Activated naive CD8-positive, alpha-beta T cell treated with anti-CD3 and anti-CD28 coated beads, Interleukin-2, amount 10 ng/mL, durations not matched to agents 7 days and 5 days (primary cell): ENCODE measurements around the gene TMEM95. TPM values are rescaled to one million over a fixed set of nuclear protein-coding genes. Genes with fewer than 3 reads are reported as not detected.
"Not testable (repeated sequence)": the region's sequence is repeated elsewhere in the genome, so short reads cannot be mapped to it uniquely, and the experiment has no call there.

Experiments
- ATAC-seq: fragments of 150-1000 bp; cut with Tn5 transposase; one replicate; pipeline ENCODE4 v1.10.0; 2021; ENCODE audit warnings: low read depth, moderate library complexity
- POLR2A ChIA-PET: fragments of 350-600 bp; sonication (Branson Sonifier 250); formaldehyde crosslinking; loops from one replicate; lab custom pipeline; 2021; ENCODE audit warnings: antibody characterized with exemption; lab: Charles Lee
- DNase-seq: peaks from one replicate; pipeline ENCODE4 v3.0.0; 2021
- H3K27ac Mint-ChIP-seq: one replicate; pipeline ENCODE4 v1.8.0; 2022; ENCODE audit warnings: mild to moderate bottlenecking, mixed read lengths
- H3K27me3 Mint-ChIP-seq: one replicate; pipeline ENCODE4 v1.8.0; 2022; ENCODE audit warnings: mild to moderate bottlenecking, moderate library complexity, mixed read lengths
- H3K36me3 Mint-ChIP-seq: one replicate; pipeline ENCODE4 v1.8.0; 2021; ENCODE audit warnings: mild to moderate bottlenecking, mixed read lengths
- H3K4me1 Mint-ChIP-seq: one replicate; pipeline ENCODE4 v1.8.0; 2021; ENCODE audit warnings: mixed read lengths
- H3K4me3 Mint-ChIP-seq: one replicate; pipeline ENCODE4 v1.8.0; 2022; ENCODE audit warnings: mild to moderate bottlenecking, moderate library complexity, mixed read lengths
- H3K9me3 Mint-ChIP-seq: one replicate; pipeline ENCODE4 v1.8.0; 2021; ENCODE audit warnings: mixed read lengths
- total RNA-seq, 2 experiments: library from RNA; stranded (reverse); gene quantifications; one replicate each; pipeline ENCODE4 v1.2.3, GENCODE V29; 2021

Gene TMEM95
- total RNA-seq, 2 experiments from 2014 or later, result not detected

DNA sequence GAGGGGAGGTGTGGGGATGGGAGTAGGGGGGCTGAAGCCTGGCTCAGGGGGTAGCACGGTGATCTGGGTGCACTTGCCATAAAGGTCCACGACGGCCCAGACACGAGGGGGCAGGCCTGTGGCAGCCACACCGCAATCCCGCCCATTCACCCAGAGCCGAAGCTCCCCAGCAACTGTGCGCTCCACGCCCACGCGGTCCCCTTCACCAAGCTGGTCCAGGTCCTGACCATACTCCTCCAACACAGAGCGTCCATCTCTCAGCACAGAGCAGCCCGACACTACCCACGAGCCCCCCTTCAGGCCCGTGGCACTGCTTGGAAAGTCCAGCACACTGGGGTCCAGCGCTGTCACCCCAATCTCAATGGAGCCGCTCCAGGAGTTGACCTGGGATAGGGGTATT lies 27.5 kb upstream of the TMEM95 start:
- peaks cover 22% of the 10 kb centered on the region for H3K4me1 Mint-ChIP-seq
- peaks cover 2% of the 10 kb centered on the region for H3K36me3 Mint-ChIP-seq
- DNase-seq, result no peak
- no peak overlapping the region for H3K27ac Mint-ChIP-seq
- H3K9me3 Mint-ChIP-seq, result no peaks in the 10 kb centered on the region
- ATAC-seq, result no peak
- H3K27me3 Mint-ChIP-seq, result no peaks in the 10 kb centered on the region
- POLR2A ChIA-PET, result interaction anchor here (1.2 to 4.5 kb wide), 3 partner anchors 10 to 24 kb away, joined by 3 to 33 read pairs (median 4); partner anchors contain the start of gene ACAP1
- H3K4me3 Mint-ChIP-seq, result no peak overlapping the region

DNA sequence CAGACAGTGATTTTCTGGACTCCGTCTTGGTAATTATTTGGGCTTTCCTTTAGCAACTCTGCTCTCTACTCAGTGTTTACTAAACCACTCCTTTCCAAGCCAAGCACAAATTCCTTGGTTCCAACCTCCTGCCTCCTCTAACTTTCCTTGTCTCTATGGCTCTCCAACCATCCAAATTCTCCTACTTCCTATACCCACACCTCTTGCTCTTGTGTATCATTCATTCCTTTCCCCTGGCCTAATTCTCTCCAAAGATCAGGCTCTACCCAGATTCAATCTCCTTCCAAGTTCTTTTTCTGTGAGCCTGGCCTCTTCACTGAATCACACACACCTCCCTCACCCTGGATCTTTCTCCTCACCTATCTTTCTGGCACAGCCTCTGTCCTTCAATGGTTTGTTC lies 26.9 kb upstream of the TMEM95 start:
- peaks cover 2% of the 10 kb centered on the region for H3K36me3 Mint-ChIP-seq
- H3K4me3 Mint-ChIP-seq, result peak overlapping the region; percentile 88
- no peaks in the 10 kb centered on the region for H3K9me3 Mint-ChIP-seq
- DNase-seq (no peak), ATAC-seq (no peak)
- no peaks in the 10 kb centered on the region for H3K27me3 Mint-ChIP-seq
- H3K4me1 Mint-ChIP-seq, result peaks cover 25% of the 10 kb centered on the region
- peak overlapping the region; percentile 82 for H3K27ac Mint-ChIP-seq
- POLR2A ChIA-PET, result interaction anchor here (1.2 to 4.5 kb wide), 5 partner anchors 9 to 23 kb away, joined by 4 to 33 read pairs (median 22); partner anchors contain the start of genes ACAP1 and GPS2

DNA sequence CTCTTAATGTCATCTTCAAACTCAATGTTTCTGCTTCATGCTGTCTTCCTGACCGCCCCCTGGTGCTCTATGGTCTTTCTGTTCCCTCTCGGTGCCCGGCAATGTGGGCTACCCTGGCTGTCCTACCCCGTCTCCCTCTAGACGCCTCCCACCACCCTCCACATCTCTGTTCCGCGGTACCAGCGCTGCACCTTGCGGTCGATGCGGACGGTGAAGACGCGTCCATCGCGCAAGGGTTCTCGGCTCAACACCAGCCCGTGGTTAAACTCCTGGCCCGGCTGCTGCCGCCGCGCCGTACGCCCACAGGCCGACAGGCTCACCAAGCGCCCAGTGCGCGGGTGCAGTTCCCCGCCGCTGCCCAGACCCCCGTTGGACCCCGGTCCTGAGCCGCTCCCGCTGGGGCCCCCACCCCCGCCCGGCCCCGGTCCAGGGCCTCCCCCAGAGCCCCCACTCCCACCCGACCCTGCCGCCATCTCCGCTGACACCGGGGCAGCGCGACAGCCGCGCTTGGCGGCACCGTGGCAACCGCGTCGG lies 26.0 kb upstream of the TMEM95 start, which contains the start of gene NEURL4:
TSS of gene NEURL4 (minus strand) at position 496 of the 534 bp plus-strand sequence. CDS start at position 473, 23 bp downstream.
- Mint-ChIP-seq H3K27ac (peak within 1 kb of the TSS; percentile 93), H3K27me3 (no peaks in the 10 kb centered on the region), H3K9me3 (no peaks in the 10 kb centered on the region), H3K4me3 (peak within 1 kb of the TSS; percentile 88), H3K4me1 (peaks cover 30% of the 10 kb centered on the region), H3K36me3 (peaks cover 2% of the 10 kb centered on the region)
- ATAC-seq (peak; percentile 7), DNase-seq (no peak)
- POLR2A ChIA-PET, result interaction anchor here (0.6 to 4.5 kb wide), 18 partner anchors 8 to 720 kb away, joined by 3 to 33 read pairs (median 6); partner anchors contain the start of genes ACAP1, GPS2, MPDU1 and PHF23

DNA sequence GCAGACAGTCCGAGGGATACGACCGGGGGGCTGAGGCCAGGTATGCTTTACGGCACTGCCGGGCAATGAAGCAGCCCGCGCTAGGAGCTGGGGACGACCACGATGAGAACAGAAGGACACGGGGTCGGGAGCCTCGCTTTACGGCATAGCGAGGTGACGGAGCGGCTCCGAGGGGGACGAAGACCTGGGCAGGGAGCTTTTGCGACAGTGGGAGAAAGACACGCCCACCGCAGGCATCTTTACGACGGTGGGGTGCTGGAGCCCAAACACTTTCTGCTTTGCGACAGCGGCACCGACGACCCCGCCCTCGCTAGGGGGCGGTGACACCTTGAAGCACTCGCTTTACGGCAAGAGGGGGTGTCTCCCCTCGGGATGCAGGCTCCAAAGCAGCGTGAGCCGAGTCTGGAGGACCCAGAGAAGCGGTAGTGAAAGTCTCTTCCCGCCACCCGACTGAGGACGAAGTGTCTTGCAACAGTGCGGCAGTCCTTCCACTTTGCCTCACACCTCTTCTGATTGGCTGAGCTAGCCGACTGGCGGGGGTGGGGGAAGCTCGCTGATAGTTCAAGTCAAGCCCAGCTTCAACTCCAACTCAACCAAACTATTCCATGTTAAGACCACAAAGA lies 25.5 kb upstream of the TMEM95 start:
- ATAC-seq (peak; percentile 59), DNase-seq (peak; percentile 94)
- H3K4me3 Mint-ChIP-seq, result peak overlapping the region; percentile 88
- POLR2A ChIA-PET, result interaction anchor here (0.6 to 4.5 kb wide), 20 partner anchors 8 to 719 kb away, joined by 3 to 33 read pairs (median 5); partner anchors contain the start of genes ACAP1, GPS2, MPDU1 and PHF23
- no peaks in the 10 kb centered on the region for H3K9me3 Mint-ChIP-seq
- peak overlapping the region; percentile 93 for H3K27ac Mint-ChIP-seq
- peaks cover 26% of the 10 kb centered on the region for H3K4me1 Mint-ChIP-seq
- H3K36me3 Mint-ChIP-seq, result peaks cover 2% of the 10 kb centered on the region
- H3K27me3 Mint-ChIP-seq, result no peaks in the 10 kb centered on the region

DNA sequence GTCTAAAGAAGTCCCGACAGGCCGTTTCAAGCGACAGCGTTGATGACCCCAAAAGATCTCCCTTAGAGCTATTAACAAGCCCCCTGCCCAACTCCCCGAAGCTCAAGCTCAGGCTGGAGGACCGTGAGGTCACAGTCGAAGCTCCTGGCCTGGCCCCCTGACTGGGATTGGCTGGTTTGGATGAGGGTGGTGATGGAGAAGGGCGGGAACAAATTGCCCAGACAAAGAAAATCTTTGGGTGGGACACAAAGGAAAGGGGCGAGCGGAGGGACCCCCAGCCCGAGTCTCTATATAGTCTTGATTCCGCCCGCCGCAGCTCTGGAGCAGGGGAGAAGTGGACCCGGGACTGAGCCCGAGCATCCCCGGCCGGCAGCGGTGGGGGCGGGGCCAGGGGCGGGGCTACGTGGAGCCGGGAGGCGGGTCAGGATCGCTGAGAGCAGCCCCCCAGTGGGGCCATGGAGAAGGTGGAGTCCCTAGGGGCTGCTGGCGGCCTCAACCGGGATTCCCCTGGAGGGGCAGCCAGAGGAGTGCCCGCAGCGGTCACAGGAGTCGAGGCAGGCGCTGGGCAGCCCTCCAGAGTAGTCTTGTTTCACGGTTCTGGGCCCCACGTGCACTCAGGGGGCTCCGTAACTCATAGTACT lies 24.8 kb upstream of the TMEM95 start:
- POLR2A ChIA-PET, result interaction anchor here (0.6 to 4.5 kb wide), 19 partner anchors 7 to 356 kb away, joined by 3 to 33 read pairs (median 5); partner anchors contain the start of genes ACAP1, GPS2, MPDU1 and PHF23

DNA sequence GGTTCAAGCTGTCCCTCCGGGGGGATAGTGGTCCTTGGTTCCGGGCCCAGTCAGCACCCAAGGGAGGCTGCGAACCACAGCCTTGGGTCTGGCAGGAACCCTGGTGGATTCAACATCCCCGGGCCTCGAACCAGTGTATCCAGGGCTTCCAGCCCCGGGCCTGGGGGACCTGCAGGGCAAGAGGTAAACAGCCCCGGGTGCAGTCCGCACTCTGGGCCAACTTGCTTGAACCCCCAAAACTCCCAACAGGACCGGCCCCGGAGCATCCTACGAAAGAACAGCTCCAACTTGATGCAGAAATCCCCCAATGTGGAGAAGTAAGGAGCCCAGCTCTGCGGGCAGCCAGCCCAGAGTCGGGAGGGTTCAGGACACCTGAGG lies 24.3 kb upstream of the TMEM95 start:
- Mint-ChIP-seq H3K27ac (peak overlapping the region; percentile 21), H3K4me3 (peak overlapping the region; percentile 88), H3K36me3 (peaks cover 5% of the 10 kb centered on the region), H3K9me3 (no peaks in the 10 kb centered on the region), H3K27me3 (no peaks in the 10 kb centered on the region), H3K4me1 (peaks cover 31% of the 10 kb centered on the region)
- DNase-seq (no peak), ATAC-seq (no peak)
- POLR2A ChIA-PET, result interaction anchor here (1.1 to 3.5 kb wide), 5 partner anchors 10 to 356 kb away, joined by 3 to 29 read pairs (median 10); partner anchors contain the start of gene GPS2

More for the DNA sequence above, 24.8 kb upstream of the TMEM95 start:
- Mint-ChIP-seq H3K36me3 (peaks cover 2% of the 10 kb centered on the region), H3K27me3 (no peaks in the 10 kb centered on the region), H3K4me1 (peaks cover 26% of the 10 kb centered on the region), H3K9me3 (no peaks in the 10 kb centered on the region), H3K4me3 (peak overlapping the region; percentile 88), H3K27ac (peak overlapping the region; percentile 93)
- ATAC-seq, result peak; percentile 76
- peak; percentile 85 for DNase-seq

DNA sequence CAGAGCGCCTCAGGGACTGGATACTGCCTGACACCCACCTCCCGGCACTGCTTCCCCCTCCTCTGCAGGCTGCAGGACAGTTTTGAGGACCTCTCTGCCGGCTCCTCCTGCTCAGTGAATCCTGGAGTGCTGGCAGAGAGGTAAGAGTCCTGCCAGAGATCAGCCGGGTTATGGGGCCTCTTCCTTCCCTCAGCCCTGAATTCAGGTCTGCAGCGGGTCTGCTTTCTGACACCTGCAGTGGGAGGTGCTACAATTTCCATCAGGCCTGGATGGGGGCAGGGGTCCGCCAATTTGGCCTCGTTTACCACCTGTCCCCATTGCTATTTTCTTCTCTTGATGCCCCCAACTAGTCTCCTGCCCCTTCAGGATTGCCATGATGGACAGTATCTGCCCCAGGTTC lies 22.8 kb upstream of the TMEM95 start:
- no peak for ATAC-seq
- no peaks in the 10 kb centered on the region for H3K27me3 Mint-ChIP-seq
- no peaks in the 10 kb centered on the region for H3K9me3 Mint-ChIP-seq
- POLR2A ChIA-PET, result no interaction called here
- no peak for DNase-seq
- H3K27ac Mint-ChIP-seq, result peak overlapping the region; percentile 91
- H3K4me3 Mint-ChIP-seq, result peak overlapping the region; percentile 71
- H3K36me3 Mint-ChIP-seq, result peaks cover 7% of the 10 kb centered on the region
- H3K4me1 Mint-ChIP-seq, result peaks cover 36% of the 10 kb centered on the region

DNA sequence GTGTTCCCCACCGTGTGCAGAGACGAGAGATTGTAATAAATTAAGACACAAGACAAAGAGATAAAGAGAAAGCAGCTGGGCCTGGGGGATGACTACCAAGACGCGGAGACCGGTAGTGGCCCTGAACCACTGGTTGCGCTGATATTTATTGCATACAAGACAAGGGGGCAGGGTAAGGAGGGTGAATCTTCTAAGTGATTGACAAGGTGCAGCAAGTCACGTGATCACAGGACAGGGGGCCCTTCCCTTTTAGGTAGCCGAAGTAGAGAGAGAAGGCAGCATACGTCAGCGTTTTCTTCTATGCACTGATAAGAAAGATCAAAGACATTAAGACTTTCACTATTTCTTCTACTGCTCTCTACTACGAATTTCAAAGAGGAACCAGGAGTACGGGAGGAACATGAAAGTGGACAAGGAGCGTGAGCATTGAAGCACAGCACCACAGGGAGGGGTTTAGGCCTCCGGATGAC lies 22.3 kb upstream of the TMEM95 start:
- DNase-seq, result peak; percentile 55
- H3K4me1 Mint-ChIP-seq, result peaks cover 40% of the 10 kb centered on the region
- peak overlapping the region; percentile 71 for H3K4me3 Mint-ChIP-seq
- ATAC-seq, POLR2A ChIA-PET, H3K27me3 Mint-ChIP-seq, H3K9me3 Mint-ChIP-seq: not testable (repeated sequence)
- H3K27ac Mint-ChIP-seq, result peak overlapping the region; percentile 91
- H3K36me3 Mint-ChIP-seq, result peaks cover 12% of the 10 kb centered on the region

DNA sequence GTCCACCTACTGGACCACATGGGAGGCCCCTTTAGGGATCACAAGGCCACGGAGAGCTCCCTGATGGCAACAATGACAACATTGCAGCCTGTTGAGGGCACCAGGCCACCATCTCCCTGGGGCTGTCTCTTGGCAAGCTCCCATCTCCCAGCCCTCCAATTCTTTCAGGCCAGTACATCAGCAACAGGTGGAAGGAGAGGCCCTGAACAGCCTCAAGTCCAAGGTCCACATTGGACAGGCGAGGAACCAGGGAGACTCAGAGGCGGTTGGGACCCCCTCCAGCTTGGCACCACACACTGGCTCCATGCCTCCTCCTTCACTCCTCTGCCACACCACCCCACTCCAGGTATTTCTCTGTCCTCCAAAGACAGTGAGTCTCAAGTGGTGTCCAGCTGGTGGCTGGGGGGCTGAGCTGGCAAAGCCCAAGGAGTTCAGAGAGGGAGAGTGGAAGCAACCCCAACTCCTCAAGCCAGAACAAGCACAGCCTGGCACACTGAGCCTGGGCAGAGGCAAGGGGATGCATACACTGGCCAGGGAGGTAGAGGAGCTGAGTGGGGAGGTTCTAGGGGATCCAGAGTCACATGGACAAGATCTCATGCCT lies 19.9 kb upstream of the TMEM95 start:
- POLR2A ChIA-PET, result interaction anchor here (1.1 to 5.9 kb wide), 10 partner anchors 7 to 352 kb away, joined by 3 to 112 read pairs (median 20); partner anchors contain the start of genes GPS2, NEURL4, POLR2A and TP53
- ATAC-seq (no peak), DNase-seq (no peak)
- H3K27me3 Mint-ChIP-seq, result no peaks in the 10 kb centered on the region
- peak overlapping the region; percentile 96 for H3K27ac Mint-ChIP-seq
- peaks cover 20% of the 10 kb centered on the region for H3K36me3 Mint-ChIP-seq
- H3K9me3 Mint-ChIP-seq, result no peaks in the 10 kb centered on the region
- peaks cover 40% of the 10 kb centered on the region for H3K4me1 Mint-ChIP-seq
- peak overlapping the region; percentile 97 for H3K4me3 Mint-ChIP-seq

DNA sequence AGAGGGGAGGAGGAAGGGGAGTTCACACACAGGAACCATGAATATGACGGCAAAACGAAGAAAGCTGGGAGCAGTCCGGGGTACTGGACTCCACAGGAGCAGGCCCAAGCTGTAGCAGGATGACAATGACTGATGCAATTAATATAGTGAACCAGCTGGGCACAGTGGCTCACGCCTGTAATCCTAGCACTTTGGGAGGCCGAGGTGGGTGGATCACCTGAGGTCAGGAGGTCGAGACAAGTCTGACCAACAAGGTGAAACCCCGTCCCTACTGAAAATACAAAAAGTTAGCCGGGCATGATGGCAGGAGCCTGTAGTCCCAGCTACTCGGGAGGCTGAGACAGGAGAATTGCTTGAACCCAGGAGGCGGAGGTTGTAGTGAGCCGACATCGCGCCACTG lies 19.2 kb upstream of the TMEM95 start:
- H3K27me3 Mint-ChIP-seq, DNase-seq, H3K9me3 Mint-ChIP-seq, ATAC-seq: not testable (repeated sequence)
- Mint-ChIP-seq H3K27ac (peak overlapping the region; percentile 96), H3K36me3 (peaks cover 22% of the 10 kb centered on the region), H3K4me3 (peak overlapping the region; percentile 97), H3K4me1 (peaks cover 42% of the 10 kb centered on the region)
- POLR2A ChIA-PET, result interaction anchor here (0.6 to 5.9 kb wide), 30 partner anchors 8 to 351 kb away, joined by 3 to 112 read pairs (median 5); partner anchors contain the start of genes ACADVL, CTDNEP1, DLG4 and DVL2

DNA sequence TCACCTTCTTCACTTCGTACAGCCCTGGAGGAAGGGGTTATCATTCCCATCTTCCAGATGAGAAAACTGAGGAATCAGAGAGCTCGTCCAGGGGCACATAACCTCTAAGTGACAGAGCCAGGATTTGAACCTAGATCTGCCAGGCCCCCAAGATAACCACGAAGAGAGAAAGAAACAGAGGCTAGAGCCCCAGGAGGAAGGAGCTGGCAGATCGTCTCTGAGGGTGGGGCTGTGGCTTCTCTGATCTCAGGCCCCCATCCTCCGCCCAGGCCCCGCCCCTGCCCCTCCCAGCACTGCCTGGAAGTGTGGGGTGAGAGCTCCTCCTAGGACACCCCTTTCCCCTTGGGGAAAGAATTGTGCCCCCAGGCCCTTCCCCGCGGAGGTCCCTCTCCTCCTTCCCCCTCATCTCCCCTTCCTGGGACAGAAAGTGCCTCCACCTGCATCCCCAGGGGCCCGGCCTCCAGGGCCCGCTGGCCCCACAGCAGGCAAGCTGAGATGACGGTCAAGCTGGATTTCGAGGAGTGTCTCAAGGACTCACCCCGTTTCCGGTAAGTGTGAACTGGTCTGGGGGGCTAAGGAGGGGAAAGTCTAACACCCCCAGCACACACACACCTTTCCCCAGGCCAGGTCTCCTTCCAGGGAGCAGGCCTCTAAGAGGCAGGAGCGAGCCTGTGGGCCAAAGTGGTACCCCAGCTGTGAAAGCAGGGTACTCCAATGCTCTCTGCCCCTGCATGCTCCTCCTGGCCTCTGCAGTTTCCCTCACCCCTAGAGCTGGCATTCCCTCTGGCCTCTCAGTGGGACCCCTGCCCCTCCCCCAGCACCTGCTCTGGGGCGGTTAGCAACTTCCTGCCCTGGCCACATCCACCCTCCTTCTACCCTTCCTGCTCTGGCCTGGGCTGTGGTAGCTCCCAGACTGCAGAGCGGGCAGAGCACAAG lies 18.4 kb upstream of the TMEM95 start, which contains the start of gene ACAP1:
TSS of gene ACAP1 (plus strand) at position 290 of the 936 bp plus-strand sequence. CDS start at position 496, 206 bp downstream.
- no peaks in the 10 kb centered on the region for H3K9me3 Mint-ChIP-seq
- no peaks in the 10 kb centered on the region for H3K27me3 Mint-ChIP-seq
- peaks cover 24% of the 10 kb centered on the region for H3K36me3 Mint-ChIP-seq
- peak within 1 kb of the TSS; percentile 97 for H3K4me3 Mint-ChIP-seq
- POLR2A ChIA-PET, result interaction anchor here (0.5 to 5.9 kb wide), 41 partner anchors 8 to 1064 kb away, joined by 3 to 112 read pairs (median 4); partner anchors contain the start of genes ACADVL, CTDNEP1, DLG4 and DVL2
- DNase-seq, result peak; percentile 85
- H3K4me1 Mint-ChIP-seq, result peaks cover 43% of the 10 kb centered on the region
- peak within 1 kb of the TSS; percentile 96 for H3K27ac Mint-ChIP-seq
- ATAC-seq, result peak; percentile 90
